Osteocyte (in vitro differentiated cells): ENCODE measurements around the gene PRKAR1A. TPM values are rescaled to one million over a fixed set of nuclear protein-coding genes. Genes with fewer than 3 reads are reported as not detected.
"Not testable (repeated sequence)": the region's sequence is repeated elsewhere in the genome, so short reads cannot be mapped to it uniquely, and the experiment has no call there.

Experiments
- DNase-seq: peaks from one replicate; pipeline ENCODE4 v3.0.0; 2021; ENCODE audit warnings: mixed read lengths; ENCODE audit not compliant: unreplicated experiment; ENCODE audit errors: extremely low spot score
- H3K27ac Mint-ChIP-seq: one replicate; pipeline ENCODE4 v1.8.0; 2021; ENCODE audit warnings: mild to moderate bottlenecking, mixed read lengths; ENCODE audit not compliant: unreplicated experiment
- H3K27me3 Mint-ChIP-seq: one replicate; pipeline ENCODE4 v1.8.0; 2021; ENCODE audit warnings: mixed read lengths; ENCODE audit not compliant: unreplicated experiment
- H3K36me3 Mint-ChIP-seq: one replicate; pipeline ENCODE4 v1.8.0; 2021; ENCODE audit warnings: mixed read lengths; ENCODE audit not compliant: unreplicated experiment
- H3K4me1 Mint-ChIP-seq: one replicate; pipeline ENCODE4 v1.8.0; 2021; ENCODE audit warnings: mixed read lengths; ENCODE audit not compliant: unreplicated experiment
- H3K4me3 Mint-ChIP-seq: one replicate; pipeline ENCODE4 v1.8.0; 2021; ENCODE audit warnings: mild to moderate bottlenecking, moderate library complexity, mixed read lengths; ENCODE audit not compliant: unreplicated experiment
- H3K9me3 Mint-ChIP-seq: one replicate; pipeline ENCODE4 v1.8.0; 2021; ENCODE audit warnings: mixed read lengths; ENCODE audit not compliant: unreplicated experiment
- total RNA-seq: library from RNA; stranded (reverse); gene quantifications from 2 replicates; pipeline ENCODE4 v1.2.1, GENCODE V29; 2021
- TF ChIP-seq, protein P1 (sequence below): fragments of 200-600 bp; sonication (generic); IDR thresholded peaks from 2 replicates; pipeline ENCODE4 v1.5.0; 2021; ENCODE audit warnings: antibody characterized with exemption, mild to moderate bottlenecking, moderate library complexity

The PRKAR1A gene
- total RNA-seq, 1 donor from 2014 or later: 326 TPM

DNA sequence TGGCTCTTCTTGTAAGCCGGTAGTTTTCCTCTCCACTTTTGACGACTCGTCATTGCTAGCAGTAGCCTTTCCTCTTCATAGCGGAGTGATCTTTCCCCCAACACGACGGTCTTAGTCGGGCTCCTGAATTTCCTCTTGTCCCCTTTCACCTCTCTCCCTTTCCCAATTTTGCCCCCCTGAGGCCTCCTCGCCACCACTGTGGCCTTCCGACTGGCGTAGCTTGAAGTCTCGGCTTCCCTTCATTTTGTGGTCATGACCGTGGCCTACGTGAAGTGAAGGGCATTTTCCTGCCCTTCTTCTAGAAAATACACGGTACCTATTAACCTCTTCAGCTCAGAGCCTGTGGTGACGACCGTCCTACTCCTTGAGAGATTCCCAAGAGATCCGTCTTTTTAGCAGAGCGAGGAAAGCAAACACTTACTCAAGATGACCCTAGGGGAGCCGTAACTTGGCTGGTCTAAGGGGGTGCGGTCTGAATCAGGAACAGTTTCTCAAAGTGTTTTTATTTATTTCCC lies 787 bp downstream of the PRKAR1A start:
- no peaks in the 10 kb centered on the region for H3K27me3 Mint-ChIP-seq
- TF ChIP-seq, protein P1, sequence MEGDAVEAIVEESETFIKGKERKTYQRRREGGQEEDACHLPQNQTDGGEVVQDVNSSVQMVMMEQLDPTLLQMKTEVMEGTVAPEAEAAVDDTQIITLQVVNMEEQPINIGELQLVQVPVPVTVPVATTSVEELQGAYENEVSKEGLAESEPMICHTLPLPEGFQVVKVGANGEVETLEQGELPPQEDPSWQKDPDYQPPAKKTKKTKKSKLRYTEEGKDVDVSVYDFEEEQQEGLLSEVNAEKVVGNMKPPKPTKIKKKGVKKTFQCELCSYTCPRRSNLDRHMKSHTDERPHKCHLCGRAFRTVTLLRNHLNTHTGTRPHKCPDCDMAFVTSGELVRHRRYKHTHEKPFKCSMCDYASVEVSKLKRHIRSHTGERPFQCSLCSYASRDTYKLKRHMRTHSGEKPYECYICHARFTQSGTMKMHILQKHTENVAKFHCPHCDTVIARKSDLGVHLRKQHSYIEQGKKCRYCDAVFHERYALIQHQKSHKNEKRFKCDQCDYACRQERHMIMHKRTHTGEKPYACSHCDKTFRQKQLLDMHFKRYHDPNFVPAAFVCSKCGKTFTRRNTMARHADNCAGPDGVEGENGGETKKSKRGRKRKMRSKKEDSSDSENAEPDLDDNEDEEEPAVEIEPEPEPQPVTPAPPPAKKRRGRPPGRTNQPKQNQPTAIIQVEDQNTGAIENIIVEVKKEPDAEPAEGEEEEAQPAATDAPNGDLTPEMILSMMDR: no peak
- DNase-seq: no peak
- no peaks in the 10 kb centered on the region for H3K9me3 Mint-ChIP-seq
- H3K4me1 Mint-ChIP-seq: peaks cover 50% of the 10 kb centered on the region
- H3K4me3 Mint-ChIP-seq: peak overlapping the region; percentile 94
- peaks cover 16% of the 10 kb centered on the region for H3K36me3 Mint-ChIP-seq
- H3K27ac Mint-ChIP-seq: peak overlapping the region; percentile 98

DNA sequence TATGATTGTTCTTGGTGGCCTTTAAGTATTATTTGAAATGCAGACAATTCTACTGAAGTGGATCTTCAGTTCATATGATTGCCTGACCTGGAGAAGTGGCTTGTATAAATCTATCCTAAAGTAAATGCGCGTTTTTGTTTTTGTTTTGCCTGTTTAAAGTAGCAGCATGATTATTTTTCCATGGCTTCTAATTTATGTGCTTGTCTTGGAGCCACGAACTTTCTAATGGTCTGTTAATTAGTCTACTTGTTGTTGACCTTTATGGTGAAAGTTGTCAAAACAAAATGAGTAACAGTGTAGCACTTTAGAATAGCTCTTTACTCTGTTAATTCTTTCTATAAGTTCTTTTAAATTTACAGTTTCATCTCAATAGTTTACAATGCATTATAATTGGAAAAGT lies 1.7 kb downstream of the PRKAR1A start:
- no peak for DNase-seq
- Mint-ChIP-seq H3K4me3 (peak overlapping the region; percentile 94), H3K27ac (peak overlapping the region; percentile 98), H3K4me1 (peaks cover 54% of the 10 kb centered on the region), H3K27me3 (no peaks in the 10 kb centered on the region), H3K9me3 (no peaks in the 10 kb centered on the region), H3K36me3 (peaks cover 19% of the 10 kb centered on the region)
- TF ChIP-seq, protein P1: no peak

DNA sequence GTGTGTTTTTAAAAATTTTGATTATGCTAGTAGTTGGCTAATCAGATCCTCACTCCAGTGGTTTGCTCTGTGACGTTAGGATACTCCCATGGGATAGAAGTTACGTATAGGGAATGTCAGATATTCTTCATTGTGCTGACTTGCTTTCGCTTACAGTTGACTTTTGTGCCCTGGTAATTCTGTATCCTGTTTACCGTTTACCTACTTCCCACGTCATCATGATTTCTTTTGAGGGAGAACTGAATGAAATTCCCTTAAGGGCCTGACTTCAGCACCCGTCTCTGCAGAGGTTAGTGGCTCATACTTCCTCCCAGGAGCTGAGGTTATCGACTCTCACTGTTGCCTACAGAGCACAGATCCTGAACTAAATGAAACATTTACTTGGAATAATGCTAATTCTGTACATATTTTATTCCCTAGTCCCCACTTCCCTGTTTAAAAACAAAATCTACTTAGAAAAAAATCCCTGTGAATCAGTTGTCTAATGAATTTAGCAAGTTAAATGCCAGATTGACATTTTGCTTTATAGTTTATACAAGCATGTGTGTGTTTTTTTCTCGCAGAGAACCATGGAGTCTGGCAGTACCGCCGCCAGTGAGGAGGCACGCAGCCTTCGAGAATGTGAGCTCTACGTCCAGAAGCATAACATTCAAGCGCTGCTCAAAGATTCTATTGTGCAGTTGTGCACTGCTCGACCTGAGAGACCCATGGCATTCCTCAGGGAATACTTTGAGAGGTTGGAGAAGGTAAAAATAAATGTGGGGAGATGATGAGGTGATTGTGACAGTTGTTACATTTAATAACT lies 2.8 kb downstream of the PRKAR1A start:
- H3K27ac Mint-ChIP-seq: peak overlapping the region; percentile 98
- H3K9me3 Mint-ChIP-seq: no peaks in the 10 kb centered on the region
- TF ChIP-seq, protein P1: no peak
- DNase-seq: no peak
- H3K4me3 Mint-ChIP-seq: peak overlapping the region; percentile 94
- H3K27me3 Mint-ChIP-seq: no peaks in the 10 kb centered on the region
- peaks cover 52% of the 10 kb centered on the region for H3K4me1 Mint-ChIP-seq
- peaks cover 26% of the 10 kb centered on the region for H3K36me3 Mint-ChIP-seq

DNA sequence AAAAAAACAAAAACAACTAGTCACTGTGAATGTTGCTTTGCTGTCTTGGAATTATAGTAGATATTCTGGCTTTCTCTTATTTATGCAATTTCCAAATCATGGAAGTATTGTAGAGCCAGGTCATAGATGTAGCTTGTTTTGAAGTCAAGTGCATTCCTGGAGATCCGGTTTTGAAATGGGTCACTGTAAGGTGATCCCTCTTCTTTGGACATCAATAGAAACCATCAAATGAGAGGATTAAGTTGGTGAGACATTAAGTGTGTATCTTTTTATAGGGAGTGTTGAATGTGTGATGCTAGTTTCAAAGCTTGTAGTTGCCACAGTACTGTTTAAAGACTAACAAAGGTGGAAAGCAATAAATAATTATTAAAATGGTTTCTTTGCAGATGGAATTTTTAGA lies 4.5 kb downstream of the PRKAR1A start:
- no peaks in the 10 kb centered on the region for H3K27me3 Mint-ChIP-seq
- peaks cover 28% of the 10 kb centered on the region for H3K36me3 Mint-ChIP-seq
- TF ChIP-seq, protein P1: no peak
- DNase-seq: no peak
- H3K4me3 Mint-ChIP-seq: no peak overlapping the region
- no peak overlapping the region for H3K27ac Mint-ChIP-seq
- H3K4me1 Mint-ChIP-seq: peaks cover 43% of the 10 kb centered on the region
- no peaks in the 10 kb centered on the region for H3K9me3 Mint-ChIP-seq

DNA sequence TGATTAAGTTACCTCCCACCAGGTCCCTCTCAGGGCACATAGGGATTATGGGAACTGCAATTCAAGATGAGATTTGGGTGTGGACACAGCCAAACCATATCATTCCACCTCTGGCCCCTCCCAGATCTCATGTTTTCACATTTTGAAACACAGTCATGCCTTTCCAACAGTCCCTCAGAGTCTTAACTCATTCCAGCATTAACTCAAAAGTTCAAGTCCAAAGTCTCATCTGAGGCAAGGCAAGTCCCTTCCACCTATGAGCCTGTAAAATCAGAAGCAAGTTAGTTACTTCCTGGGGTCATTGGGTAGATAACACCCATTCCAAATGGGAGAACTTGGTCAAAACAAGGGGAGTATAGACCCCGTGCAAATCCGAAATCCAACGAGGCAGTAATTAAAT lies 5.4 kb downstream of the PRKAR1A start:
- H3K36me3 Mint-ChIP-seq: peaks cover 34% of the 10 kb centered on the region
- H3K27ac Mint-ChIP-seq, H3K9me3 Mint-ChIP-seq: not testable (repeated sequence)

More for the DNA sequence above, 5.4 kb downstream of the PRKAR1A start:
- not testable (repeated sequence) for H3K4me3 Mint-ChIP-seq, DNase-seq, H3K27me3 Mint-ChIP-seq
- peaks cover 44% of the 10 kb centered on the region for H3K4me1 Mint-ChIP-seq
